ENCODE data around the gene PKD1.
"Not testable (repeated sequence)": the region's sequence is repeated elsewhere in the genome, so short reads cannot be mapped to it uniquely, and the experiment has no call there.

Gene PKD1

GRCh38 chr16:2107121-2107790 lies 28.4 kb downstream of the PKD1 start:
- not testable (repeated sequence) for DNase-seq (ENCODE audit: low read depth in 2 of 2)

- DNase-seq (ENCODE audit: low read depth in 2 of 2) = not testable (repeated sequence)
These were observed 29.5 kb downstream of the PKD1 start for GRCh38 chr16:2106211-2106610.

GRCh38 chr16:2105769-2106168 lies 29.9 kb downstream of the PKD1 start:
- not testable (repeated sequence) for DNase-seq (ENCODE audit: low read depth in 2 of 2)

- DNase-seq (ENCODE audit: low read depth in 2 of 2) = not testable (repeated sequence)
These were observed 30.4 kb downstream of the PKD1 start for GRCh38 chr16:2105291-2105690.

- DNase-seq (ENCODE audit: low read depth in 2 of 2) = not testable (repeated sequence)
These were observed 31.2 kb downstream of the PKD1 start for GRCh38 chr16:2104464-2104863.

- no peak for DNase-seq (ENCODE audit: low read depth in 2 of 2)
These were observed 33.2 kb downstream of the PKD1 start for GRCh38 chr16:2102471-2102870.

- not testable (repeated sequence) for DNase-seq (ENCODE audit: low read depth in 2 of 2)
These were observed 34.1 kb downstream of the PKD1 start for GRCh38 chr16:2101581-2101980.

GRCh38 chr16:2097689-2098088 lies 38.0 kb downstream of the PKD1 start:
- DNase-seq (ENCODE audit: low read depth in 2 of 2) = not testable (repeated sequence)

GRCh38 chr16:2096853-2097595 lies 38.7 kb downstream of the PKD1 start:
- DNase-seq (ENCODE audit: low read depth in 2 of 2) = no peak

GRCh38 chr16:2095918-2096582 lies 39.6 kb downstream of the PKD1 start:
- DNase-seq (ENCODE audit: low read depth in 2 of 2) = no peak

GRCh38 chr16:2095315-2095853 lies 40.3 kb downstream of the PKD1 start:
- no peak for DNase-seq (ENCODE audit: low read depth in 2 of 2)

GRCh38 chr16:2093793-2094192 lies 41.9 kb downstream of the PKD1 start:
- DNase-seq (ENCODE audit: low read depth in 2 of 2) = no peak

- no peak for DNase-seq (ENCODE audit: low read depth in 2 of 2)
These were observed 42.8 kb downstream of the PKD1 start for GRCh38 chr16:2092866-2093265.

GRCh38 chr16:2092256-2092620 lies 43.5 kb downstream of the PKD1 start:
- no peak for DNase-seq (ENCODE audit: low read depth in 2 of 2)

GRCh38 chr16:2091547-2092255 lies 44.0 kb downstream of the PKD1 start:
- no peak for DNase-seq (ENCODE audit: low read depth in 2 of 2)

GRCh38 chr16:2090777-2091546 lies 44.7 kb downstream of the PKD1 start:
- DNase-seq (ENCODE audit: low read depth in 2 of 2) = no peak

GRCh38 chr16:2090481-2090776 lies 45.3 kb downstream of the PKD1 start:
- no peak for DNase-seq (ENCODE audit: low read depth in 2 of 2)

- no peak for DNase-seq (ENCODE audit: low read depth in 2 of 2)
These were observed 45.8 kb downstream of the PKD1 start for GRCh38 chr16:2089706-2090480.

- DNase-seq (ENCODE audit: low read depth in 2 of 2) = no peak
These were observed 46.8 kb downstream of the PKD1 start for GRCh38 chr16:2088759-2089358.

Measured in stimulated activated CD8-positive, alpha-beta memory T cell treated with anti-CD3 and anti-CD28 coated beads, Interleukin-7, amount 100 ng/mL, for 4 hours (primary cell).